Effector CD4-positive, alpha-beta T cell (primary cell): ENCODE data around the gene PLSCR5. TPM values are rescaled to one million over a fixed set of nuclear protein-coding genes. Genes with fewer than 3 reads are reported as not detected.

Source experiments
- DNase-seq: peaks from one replicate; pipeline ENCODE4 v3.0.0-alpha.2; 2020
- total RNA-seq: gene quantifications from one replicate; lab custom pipeline; 2026; lab: John Stamatoyannopoulos, UW

The PLSCR5 gene
- total RNA-seq = not detected

GRCh38 chr3:146605106-146605505, at the start of gene PLSCR5:
Gene PLSCR5 (minus strand): TSS chr3:146605346. CDS start chr3:146605212, 134 bp downstream.
- DNase-seq = no peak

DNA sequence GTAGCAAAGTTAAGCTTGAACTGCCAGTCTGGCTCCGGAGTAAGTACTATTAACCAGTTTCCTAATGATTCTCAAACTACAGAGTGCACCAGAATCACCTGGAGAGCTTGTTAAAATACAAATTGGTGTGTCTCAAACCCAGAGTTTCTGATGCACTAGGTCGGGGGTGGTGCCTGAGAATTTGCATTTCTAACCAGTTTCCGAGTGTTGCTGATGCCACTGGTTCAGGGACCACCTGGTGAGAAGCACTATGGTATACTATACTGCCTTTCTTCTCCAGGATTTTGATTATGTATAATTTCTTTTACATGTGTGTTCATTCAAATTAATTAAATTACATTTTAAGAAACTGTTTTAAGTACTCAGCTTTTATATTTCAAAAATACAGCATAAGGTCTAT, 48.8 kb upstream of the PLSCR5 start:
- DNase-seq = no peak

DNA sequence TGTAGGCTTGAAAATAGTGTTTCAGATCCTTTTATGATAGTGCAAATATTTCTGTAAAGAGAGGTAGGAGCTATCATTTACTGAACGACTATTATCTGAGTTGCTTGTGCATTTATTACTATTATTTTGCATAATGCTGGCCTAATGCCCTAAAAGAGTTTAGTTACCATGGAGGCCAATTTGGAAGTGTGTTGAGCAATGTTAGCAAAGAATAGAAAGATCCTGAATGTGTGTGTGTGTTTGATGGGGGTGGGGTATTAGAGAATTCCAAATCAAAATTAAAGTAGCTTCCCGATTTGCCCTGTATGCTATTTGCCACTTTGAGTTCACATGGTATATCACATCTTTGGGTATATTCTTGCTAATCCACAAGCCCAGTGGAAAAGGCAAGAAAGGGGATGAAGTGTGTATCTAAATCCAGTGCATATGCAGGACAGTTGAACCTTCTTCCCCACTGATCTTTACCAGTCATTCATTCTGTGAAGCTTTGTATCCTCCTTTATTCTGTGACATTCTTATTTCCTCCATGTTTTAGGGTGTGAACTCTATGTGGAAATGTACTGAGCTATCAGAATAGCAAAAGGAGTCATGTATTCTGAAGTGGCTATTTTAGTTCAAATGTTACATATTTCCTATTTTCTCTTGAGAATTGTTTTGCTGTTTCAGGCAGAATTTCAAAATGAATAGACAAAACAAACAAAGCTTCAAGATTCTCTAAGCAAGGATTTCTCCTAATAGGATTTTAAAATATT, 45.7 kb upstream of the PLSCR5 start:
- no peak for DNase-seq

DNA sequence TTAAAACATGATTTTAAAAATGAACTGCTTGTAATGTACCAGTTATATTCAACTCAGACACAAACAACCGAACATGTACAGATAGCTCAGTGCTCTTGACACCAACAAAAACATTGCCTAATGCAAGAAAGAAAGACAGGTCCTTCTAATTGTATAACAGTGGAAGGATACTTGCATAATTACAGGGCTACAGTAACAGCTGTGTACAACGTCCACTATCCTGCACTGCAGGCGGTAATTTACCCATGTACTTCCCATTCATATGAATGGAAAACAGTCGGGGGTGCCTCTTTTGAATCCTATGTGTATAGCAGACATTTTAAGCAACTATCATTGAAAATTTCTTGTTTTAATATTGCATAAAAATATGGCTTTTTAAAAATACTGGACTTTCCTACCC, 41.1 kb upstream of the PLSCR5 start:
- DNase-seq = no peak

GRCh38 chr3:146640955-146641867, 36.1 kb upstream of the PLSCR5 start:
- DNase-seq = no peak

DNA sequence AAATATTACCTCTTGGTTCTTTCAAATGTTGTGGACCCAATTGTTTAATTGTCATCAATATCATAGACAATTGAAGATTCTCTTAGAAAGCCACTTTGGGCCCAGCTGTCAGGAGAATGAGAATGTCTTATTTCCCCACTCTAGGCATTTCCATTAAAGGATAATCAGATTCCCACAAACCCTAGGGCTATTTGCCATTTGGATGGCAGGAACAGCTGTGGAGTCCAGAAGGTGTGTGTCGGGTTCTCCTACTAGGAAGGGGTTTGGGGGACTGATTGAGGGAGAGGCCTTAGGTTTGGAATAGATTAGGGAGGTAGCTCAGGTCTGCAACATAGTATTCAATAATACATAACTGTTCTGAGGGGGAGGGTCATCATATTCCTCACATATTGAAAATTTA, 35.2 kb upstream of the PLSCR5 start:
- no peak for DNase-seq

GRCh38 chr3:146638718-146639117, 33.6 kb upstream of the PLSCR5 start:
- DNase-seq = no peak

DNA sequence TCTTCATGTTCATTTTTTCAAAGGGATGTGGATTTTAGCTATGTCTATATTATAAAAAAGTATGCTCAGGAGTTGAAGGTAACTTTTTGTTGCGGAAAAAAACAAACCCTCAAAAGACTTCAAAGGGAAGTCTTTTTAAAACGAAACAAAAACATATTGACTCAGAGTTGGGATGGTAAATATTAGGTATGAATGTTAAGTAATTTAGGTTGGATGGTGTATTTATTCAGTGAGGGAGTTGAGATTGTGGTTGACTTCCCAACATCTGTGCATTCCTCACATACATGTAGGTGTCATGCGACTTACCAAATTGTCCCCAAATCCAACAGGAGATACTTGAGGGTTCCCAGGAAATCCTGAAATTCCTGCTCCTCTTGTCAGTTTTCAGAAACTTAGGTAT, 32.7 kb upstream of the PLSCR5 start:
- DNase-seq = no peak

- DNase-seq = no peak
Measured at GRCh38 chr3:146636881-146637280, 31.7 kb upstream of the PLSCR5 start.

DNA sequence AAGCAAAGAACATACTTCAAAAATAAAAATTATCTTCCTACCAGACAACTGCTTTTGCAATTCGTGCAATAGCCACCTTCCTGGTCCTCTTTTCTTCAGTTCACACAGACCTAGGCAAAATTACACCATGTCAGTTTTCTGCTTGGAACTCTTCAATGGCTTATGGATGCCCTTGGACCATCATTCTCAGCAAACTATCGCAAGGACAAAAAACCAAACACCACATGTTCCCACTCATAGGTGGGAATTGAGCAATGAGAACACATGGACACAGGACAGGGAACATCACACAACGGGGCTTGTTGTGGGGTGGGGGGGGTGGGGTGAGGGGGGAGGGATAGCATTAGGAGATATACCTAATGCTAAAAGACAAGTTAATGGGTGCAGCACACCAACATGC, 29.2 kb upstream of the PLSCR5 start:
- no peak for DNase-seq

DNA sequence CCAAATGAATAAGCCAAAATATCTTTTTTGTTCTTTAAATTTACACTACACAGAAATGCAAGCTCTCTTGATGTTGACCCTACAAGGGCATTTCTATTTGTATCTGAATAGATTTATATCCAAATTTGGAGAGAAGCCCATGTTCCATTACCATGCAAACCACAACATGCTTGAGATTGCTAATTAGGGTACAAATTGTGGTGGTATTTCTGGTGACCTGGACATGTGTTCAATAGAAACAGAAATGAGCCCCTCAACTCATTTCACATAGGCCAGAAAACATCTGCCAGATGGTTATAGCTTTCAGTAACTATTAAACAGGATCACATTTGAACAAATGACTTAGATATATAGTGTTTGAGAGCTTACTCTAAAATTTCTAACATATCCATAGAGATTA, 23.5 kb upstream of the PLSCR5 start:
- DNase-seq = no peak

- no peak for DNase-seq
Measured at GRCh38 chr3:146626403-146627122, 21.4 kb upstream of the PLSCR5 start.

- DNase-seq = no peak
Measured at GRCh38 chr3:146625186-146625775, 20.1 kb upstream of the PLSCR5 start.

DNA sequence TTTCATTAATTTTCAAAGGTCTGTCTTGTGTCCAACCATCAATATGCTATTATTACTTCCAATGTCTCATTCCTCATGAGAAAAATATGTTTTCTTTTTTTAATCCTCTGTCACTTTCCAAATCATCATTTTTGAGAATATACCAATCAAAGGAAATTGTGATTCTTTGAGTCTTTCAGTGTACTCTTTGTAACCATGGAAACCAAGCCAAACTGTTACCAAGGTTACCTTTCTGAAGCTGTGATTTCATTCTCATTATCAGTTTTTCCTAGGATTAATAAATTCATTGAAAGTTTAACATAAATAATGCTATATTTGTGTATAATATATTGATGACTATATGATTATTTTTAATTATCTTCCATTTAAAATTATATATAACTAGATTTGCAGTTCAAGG, 16.6 kb upstream of the PLSCR5 start:
- DNase-seq = no peak

GRCh38 chr3:146612015-146612414, 6.9 kb upstream of the PLSCR5 start:
- DNase-seq = no peak

- DNase-seq = no peak
Measured at GRCh38 chr3:146611096-146611495, 6.0 kb upstream of the PLSCR5 start.

GRCh38 chr3:146598535-146598934, 6.6 kb downstream of the PLSCR5 start:
- DNase-seq = no peak

DNA sequence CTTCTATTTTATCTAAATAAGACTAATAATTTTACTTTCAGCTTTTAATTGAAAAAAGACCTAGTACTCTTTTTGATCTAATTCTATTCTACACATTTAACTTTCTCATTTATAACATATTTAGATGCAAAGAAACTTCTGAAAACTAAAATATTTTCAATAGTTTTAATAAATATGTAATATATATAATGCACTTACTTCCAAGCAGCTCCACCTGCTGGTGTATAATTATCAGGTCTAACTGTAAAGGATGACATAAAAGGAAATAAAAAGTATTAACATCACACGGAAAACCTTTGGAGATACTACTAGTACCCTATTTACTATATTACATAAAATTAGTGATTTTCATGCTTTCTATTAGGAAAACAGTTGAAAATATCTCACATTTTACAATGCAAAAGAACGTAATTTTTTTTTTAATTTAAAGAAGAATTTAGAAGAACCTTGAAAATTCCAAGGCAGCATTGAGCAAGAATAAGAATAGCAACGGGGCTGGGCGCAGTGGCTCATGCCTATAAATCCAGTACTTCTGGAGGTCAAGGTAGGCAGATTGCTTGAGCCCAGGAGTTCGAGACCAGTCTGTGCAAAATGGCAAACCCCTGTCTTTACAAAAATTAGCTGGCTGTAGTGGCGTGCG, 10.2 kb downstream of the PLSCR5 start:
- DNase-seq = no peak

GRCh38 chr3:146593776-146594175, 11.4 kb downstream of the PLSCR5 start:
- DNase-seq = no peak

DNA sequence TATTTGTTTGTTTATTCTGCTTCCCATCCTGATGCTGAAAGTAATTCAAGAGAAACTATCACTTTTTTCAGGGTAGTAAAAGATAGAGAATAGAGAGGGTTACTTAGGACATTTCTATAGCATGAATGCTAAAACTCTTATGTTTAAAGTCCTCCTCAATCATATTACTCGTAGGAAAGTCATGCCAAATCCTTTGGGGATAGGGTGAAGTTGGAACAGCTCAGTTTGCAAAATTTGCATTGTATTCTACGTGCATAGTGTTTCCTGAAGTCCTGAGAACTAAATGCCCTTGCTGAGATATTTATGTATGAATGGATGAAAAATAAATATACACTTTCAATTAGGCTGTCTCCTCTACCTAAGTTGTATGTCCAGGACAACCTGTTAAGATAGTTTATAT, 14.6 kb downstream of the PLSCR5 start:
- no peak for DNase-seq

- DNase-seq = no peak
Measured at GRCh38 chr3:146589899-146590508, 15.1 kb downstream of the PLSCR5 start.

DNA sequence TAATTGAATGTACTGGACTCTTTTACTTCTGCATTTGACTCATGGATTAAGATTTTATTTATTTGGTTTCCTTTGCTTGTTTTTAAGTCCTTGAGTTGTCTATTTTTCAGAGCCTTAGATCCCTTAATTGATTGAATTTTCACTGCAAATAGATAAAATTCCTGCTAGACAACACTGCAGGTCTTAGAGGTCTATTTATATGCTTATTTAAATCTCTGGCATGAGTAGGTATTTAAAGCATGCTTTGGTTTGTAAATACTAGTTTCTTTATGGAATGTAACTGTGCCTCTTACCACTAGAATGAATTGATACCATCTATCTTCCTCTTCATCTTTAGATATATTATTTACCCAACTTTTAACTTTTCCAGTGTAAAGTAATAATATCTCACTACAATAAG, 20.0 kb downstream of the PLSCR5 start:
- no peak for DNase-seq
